Caki2 (cell line): ENCODE results near the gene PXDN. TPM values are rescaled to one million over a fixed set of nuclear protein-coding genes. Genes with fewer than 3 reads are reported as not detected.

Experiments used
- DNase-seq: peaks from one replicate; pipeline ENCODE4 v3.0.0-alpha.2; 2015; ENCODE audit warnings: low read depth
- in situ Hi-C: cut with HindIII; loops from 2 replicates; pipeline ENCODE4 v1.10.0; 2016; ENCODE audit warnings: low sequenced_read_pairs, low pct_unique_long_range_greater_than_20kb, mixed read lengths
- total RNA-seq: library from RNA; depleted of rRNA; stranded (reverse); fragments of >200 nt; shearing (Covaris generic); gene quantifications from 2 replicates; pipeline ENCODE4 v1.2.3, GENCODE V29; 2014; ENCODE audit warnings: low replicate concordance

Gene PXDN
- total RNA-seq, 1 experiment from 2014 or later = 131 TPM

DNA sequence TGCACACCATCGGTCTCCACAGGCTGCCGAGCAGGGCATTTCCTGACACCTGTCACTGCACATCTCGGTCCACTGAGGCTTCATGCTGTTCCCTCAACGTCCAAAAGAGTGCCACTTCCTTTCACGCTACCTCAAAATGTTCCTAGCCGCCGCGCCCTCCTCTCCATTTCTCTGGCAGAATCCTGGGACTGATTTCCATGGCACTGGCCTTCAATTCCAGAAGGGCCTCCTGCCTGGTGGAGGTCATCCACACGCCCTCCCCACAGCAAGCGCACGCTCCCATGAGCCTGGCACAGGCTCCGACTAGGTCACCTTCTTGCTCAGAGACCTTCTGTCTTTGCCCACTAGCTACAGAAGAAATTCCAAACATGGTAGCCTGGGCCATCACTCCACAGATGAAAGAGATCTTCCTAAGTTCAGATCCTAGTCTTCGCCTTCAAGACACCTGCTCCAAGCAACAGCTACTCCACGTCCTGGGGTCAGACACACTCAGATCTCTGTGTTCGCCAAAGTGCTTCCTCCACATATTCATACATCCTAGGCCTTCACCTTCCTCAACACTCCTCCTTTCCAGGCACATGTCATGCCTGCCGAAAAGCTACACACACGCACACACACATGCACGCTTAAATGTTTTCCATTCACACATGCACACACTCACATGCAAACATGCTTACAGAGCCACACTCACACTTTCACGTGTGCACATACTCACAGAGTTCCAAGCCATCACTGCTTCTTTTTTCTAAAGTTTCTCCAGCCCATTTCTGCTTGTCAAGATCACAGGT is 94.0 kb downstream of the PXDN start:
- no peak for DNase-seq
- in situ Hi-C loops = no loop called here

DNA sequence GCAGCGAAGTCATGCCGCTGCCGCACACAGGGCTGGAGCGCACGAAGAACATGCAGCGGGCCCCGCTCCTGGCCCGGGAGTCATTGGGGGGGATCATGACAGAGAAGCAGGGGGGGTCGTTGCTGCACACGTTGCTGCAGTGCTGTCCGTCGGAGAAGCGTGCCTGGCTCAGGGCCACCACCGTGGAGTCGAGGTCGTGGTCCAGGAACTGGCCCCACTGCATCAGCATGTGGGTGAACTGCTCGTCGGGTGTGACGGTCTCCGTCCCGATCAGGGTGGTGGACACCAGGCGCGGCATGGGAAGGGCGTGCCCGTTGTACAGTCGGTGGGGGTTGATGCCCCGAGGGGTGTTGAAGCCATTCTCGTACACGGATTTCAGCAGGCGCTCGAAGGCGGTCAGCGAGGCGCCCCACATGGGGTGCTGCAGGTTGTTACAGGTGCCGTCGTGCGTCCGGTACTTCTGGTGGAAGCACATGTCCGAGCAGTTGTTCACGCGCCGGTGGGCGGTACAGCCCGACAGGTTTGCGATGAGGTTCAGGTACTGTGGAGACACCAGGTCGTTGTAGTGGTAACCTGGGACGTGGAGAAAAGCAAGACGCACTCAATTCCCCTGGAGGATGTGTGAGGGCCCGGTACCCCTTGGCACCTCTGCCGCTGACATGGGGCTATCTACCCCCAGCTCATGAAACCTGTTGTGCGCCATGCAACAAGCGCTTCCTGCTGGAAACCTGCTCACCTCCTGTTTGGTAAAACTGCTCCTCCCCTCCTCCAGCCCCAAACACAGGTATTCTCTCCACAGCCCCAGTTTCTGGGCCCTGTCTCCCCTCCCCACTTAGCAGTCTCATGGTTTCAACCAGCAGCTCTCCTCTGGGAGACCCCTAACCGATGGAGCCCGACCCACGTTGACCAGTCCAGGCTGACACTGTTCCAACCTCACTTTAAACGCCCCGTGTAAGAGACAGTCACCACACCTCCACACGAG is 94.9 kb downstream of the PXDN start:
- in situ Hi-C loops = no loop called here
- DNase-seq = no peak

DNA sequence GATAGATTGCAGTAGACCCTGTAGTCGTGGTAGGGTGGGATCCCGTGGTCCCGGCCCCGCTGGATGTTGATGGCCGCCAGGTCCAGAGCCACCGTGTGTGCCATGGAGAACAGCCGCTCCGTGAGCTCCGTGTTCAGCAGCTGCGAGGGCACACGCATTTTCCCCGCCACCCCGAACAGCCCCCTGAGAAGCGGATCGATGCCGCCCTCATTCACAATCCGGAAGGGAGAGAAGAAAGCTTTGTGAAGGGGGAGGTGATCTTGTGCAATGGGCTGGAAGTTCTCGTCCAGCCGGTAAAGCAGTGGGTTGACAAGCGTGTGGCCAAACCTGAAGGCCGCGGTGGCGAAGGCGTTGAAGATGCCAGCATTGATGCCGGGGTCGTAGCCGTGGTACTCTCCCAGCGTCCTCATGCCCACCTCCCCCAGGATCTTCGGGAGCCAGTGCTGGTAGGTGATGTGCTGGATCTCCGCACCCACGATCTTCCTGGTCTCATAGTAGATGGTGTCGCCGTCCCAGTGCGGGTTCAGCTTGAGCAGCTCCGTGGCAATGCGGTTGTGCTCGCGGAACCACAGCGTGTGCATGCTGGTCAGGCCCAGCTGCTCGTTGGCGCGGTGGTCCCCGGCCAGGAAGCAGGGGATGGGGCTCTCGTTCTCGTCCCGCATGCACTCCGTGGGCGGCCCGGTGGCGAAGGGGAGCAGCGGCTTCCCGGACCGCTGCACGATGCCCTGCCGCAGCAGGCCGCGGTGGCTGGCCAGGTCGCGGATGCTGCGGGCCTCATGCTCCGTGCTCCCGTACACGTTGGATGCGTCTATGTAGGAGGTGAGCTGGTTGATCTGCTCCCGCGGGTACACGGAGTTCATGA is 95.8 kb downstream of the PXDN start:
- in situ Hi-C loops = no loop called here
- DNase-seq = no peak

DNA sequence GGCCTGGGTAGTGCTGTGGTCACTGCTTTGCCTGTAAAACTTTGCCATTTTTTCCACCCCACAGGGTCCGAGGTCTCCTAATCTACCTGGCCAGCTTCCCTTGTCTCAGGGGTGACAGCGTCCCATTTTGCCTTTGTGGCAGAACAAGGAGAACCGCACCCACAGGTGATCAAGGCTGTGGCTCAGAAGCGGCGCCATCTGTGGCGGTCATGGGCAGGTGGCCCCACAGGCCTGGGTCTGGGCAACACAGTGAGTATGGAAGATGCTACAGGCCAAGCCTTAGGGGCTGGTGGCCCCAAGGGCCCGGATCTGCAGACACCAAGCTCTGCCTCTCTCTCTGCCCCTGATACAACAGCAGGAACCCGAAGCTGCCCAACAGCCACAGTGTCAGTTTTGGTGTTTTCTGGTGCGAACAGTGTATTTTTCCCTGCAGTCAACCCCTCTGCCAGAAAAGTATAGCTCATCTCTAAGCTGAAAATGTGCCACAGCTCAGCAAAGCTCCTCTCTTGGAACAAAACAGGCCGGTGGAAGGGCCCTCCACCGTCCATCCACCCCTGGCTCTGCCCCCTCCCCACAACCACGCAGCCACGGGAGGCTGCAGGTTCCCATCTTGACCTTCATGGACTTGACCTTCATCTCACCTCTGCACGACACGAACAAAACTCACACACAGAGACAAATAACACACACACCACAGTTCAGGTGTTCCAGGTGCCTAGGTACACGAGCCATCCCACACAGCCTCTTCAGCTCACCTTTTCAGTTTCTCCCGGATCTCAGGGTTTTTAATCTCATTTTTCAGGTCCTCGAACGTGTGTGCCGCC is 96.7 kb downstream of the PXDN start:
- no peak for DNase-seq
- in situ Hi-C loops = no loop called here

DNA sequence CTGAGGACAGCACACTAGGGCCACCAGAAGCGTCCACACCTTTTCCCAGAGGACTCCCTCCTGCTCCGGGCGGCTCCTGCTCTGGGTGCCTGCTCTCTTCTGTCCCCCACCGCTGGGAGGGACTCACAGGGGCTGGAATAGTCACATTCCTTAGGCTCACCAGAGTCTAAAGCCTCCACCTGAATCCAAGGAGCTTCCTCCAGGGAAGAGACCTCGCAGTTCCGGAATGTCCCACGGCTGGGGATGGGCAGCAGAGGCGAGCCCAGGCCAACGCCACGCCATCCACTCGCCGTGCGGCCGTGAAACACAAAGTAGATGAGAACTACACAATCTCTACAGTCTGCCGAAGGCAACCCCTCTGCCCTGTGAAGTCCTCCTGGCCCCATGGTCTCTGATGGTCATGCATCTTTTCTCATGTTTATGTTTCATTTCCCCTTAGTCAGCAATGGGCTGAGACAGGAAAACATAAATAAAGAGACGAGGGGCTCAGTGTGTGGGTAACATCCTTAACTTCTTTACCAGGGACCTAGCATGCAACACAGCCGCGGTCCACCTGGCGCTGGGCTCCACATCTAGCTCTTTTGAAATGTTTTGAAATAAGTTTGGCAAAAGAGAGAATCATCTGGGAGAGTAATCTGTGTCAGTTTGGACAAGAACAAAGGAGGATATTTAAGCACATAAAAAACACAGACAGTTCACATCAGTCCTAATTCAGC is 98.4 kb downstream of the PXDN start:
- DNase-seq = no peak
- in situ Hi-C loops = no loop called here

DNA sequence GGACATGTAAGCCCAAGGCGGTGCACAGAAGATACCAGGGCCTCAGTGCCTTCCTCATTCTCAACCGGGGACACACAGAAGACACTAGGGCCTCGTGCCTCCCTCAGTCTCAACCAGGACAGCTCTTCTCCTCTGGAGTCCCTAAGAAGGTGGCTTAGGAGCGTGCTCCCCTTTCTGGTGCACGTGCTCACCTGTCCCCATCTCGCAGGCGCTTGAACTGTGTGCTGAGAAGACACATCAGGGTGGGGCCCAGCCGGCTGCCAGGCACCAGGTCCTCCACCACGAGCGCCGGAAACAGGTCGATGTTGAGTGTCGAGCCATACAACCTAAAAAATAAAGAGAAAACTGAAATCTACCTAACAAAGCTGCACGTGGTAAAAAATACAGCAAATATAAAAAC is 99.9 kb downstream of the PXDN start:
- no peak for DNase-seq
- in situ Hi-C loops = no loop called here

DNA sequence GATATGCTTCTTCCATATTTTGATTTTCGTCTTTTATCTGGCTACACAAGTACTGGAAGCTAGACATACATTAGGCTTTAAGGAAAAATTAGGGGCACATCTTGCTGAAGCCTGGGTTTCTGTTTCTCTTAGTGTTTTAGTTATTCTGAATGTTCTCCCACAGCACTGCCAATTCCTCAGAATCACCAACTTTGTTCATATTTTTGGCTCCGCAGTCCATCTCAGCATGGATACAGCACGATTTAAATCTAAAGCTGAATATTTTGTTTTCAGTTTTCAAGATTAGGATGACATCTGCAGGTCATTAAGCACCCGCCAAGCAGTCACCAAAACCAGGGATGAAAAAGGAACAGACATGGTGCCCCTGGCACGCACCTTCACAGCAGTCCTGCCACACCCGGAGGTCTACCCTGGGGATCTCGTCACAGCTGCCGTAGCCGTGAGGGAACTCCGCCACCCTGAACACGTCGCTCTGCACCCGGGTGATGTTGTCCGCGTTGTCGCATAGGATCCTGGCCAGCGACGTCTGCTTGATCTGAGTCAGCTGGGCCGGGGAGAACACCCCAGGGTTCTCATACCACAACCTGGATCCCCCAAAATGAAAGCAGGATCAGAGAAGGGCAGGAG is 101.2 kb downstream of the PXDN start:
- DNase-seq = no peak
- in situ Hi-C loops = no loop called here

DNA sequence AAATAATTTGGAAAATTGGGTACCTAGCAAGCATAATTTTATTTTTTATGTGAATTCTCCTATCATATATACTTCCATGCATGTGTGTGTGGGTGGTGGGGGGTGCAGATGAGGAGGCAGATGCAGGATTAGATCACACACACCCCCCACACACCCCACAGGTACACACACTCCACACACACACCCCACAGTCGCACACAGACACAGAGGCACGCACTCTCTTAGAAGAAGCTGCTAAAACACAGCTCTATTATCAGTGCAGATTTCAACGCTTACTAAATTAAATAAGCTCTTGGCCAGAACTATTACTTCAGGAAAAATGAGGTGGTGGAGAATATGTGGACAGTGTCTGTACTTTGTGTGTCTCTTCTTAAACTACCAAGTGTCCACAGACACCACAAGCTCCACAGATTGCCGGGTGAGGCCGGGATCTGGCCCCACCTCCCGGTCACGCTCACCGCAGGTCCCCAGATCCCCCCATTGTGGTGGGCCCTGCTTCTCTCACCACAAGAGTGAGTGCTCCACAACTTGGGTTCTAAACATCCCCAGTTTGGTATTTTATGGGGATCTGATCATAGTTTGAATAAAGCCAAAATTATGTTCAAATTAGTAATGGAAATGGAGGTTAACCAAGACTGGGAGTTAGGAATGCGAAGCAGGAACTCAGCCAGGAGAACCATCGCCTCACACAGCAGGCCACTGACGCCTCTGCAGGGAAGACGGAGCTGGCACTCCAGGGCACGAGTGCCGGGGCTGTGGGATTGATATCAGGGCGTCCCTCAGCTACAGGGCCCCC is 102.1 kb downstream of the PXDN start:
- DNase-seq = no peak
- in situ Hi-C loops = no loop called here

DNA sequence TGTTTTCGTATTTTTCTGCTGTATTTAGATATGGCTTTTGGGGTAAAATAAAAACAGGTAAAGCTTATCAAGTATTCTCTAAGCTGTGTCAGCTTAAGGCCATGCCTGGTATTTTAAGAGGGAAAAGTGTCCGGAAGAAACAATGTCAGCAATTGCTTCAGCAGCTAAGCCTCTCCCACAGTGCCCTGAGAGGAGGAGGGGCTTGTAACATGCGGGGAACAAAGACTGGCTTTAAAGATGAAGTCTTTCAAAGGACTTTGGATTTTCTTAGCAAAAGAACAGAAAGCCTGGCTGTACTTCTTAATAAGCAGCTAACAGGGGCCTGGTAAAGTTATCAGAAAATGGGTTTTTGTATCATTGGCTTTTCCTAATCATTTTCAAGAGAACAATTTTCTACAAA is 102.8 kb downstream of the PXDN start:
- no peak for DNase-seq
- in situ Hi-C loops = no loop called here

DNA sequence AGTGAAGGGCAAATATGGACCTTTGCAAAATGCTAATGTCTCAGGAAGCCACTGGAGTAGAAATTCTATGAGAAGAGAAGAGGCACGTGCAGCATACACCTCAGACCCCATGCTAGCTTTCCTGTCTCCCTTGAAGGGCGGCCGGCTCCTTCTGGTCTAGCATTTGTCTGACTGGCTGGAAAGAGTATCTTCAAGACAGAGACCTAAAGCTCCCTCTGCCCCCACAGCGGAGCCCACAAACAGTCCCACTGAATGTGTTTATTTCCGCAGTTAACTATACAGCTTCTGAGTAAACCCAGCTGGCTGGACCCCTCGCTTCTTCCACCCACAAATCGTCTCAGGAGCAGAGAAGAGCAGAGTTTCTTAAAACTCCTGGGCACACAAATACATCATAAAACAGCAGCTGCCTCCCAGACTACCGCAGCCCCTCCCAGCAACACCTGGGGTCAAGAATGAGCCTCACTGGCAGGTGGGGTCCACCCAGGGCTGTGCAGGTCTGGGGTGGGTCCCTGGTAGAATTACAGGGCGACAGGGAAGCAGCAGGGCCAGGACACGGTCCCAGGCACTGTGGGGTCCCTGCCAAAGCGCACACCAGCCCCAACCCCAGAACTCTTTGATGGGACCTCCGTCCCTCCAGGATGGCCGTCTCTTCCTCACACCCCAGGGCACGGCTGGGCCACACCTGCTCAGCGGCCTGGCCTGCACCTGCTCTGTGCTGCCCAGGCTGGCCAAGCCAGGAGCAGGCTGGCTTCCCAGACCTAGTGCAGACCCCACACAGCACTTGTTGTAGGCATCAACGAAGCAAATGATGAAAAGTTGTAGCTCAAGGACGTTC is 103.8 kb downstream of the PXDN start:
- no peak for DNase-seq
- in situ Hi-C loops = no loop called here

DNA sequence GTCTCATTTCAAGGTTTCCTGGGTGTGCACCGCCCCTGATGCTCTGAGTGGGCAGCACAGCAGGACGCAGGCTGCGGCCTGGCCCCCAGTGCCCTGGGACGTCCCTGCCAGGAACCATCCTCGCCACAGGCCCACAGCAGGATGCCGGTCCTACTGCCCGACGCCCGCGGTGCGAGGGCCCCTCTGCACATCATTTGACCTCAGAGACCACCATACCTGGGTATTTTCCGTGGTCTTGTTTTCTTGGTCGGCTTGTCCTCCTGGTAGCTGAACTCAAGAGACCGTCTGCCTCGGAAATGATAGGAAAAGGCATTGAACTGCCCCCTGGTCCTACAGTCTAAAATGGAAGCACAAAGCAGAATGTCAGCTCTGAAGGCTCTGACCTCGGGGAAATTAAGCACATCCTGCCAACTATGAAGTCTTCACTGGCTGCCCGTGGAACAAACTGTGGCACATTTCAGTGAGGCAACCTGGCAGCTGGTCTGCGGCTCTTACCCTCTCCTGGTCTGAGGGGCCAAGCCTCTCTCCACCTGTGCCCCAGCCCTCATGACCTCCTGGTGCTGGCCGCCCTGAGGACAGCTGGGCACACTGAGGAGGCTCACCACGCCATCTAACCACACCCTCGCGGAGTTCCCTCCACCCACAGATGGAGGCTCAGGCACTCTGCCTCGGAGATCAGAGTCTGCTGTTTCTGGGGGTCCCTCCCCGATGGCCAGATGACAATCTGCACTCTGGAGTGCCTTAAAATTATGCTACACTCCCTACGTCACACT is 105.0 kb downstream of the PXDN start:
- DNase-seq = no peak
- in situ Hi-C loops = no loop called here

DNA sequence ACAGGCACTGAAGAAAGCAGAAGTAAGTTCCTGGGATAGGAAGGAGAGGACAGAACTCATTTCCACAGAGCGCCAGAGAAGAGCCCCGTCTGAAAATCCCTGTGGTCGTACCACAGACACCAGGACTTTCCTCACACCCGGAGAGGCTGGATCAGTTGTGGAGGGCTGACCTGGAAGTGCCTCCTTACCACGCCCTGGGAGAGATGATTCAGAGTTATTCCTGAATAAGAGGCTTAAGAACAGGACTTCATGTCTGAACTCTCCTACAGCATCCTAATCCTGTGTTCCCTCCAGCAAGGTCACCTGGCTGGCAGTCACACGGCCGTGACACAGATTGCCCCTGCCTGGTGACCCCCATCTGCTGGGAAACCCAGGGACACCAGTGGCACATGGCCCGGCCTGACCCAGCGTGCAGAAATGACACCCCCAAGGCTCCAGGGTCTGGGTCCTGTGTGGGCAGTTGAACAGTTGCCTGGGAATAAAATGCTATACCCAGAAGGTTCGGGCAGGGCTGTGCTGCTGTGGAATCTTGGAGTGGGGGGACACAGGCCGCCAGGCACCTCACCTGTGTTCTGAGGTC is 105.9 kb downstream of the PXDN start:
- no peak for DNase-seq
- in situ Hi-C loops = no loop called here

DNA sequence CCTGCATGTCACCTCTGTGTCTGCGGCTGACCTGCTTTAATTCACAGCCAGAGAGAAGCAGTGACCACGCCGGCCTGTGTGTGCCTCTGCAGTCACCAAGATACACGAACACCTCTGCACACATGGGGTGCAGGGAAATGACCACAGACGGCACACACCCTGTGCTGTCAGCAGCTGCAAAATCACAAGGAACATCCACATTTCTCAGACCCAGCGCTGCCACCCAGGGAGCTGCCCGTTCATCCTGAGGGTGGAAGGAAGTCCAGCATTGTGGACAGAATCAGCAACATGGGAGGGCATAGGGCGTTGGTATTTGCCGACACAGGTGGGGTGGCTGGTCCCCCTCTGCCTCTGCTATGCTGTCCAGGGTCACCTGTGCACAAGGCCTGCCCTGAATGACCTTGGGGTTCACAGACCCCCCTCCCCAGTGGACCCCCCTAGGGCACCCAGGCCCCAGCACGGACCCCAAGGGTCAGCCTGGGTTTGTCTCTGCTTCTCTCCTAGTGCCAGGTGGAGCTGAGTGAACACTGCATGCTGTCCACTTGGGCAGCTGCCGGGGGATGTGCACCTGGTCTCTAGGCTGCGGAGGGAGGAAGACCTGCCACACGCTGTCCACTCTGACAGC is 107.4 kb downstream of the PXDN start:
- in situ Hi-C loops = no loop called here
- DNase-seq = no peak

DNA sequence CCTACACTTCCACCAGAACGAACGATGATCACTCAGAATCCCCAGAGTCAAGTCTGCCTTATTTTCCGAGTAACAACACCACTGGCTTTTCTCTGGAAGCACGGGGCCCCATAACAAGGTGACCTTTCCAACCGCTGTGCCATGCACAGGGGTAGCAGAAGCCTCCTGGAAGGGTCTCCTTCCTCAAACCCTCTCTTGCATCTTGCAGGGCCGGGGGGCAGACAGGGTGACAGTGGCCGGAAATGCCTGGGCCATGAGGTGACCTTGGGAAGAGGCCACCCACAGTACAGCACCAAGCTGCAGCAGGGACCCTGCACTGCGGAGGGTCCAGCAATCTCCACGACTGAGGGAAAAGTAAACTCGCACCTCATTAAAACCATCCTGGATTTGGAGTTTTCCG is 108.5 kb downstream of the PXDN start:
- DNase-seq = no peak
- in situ Hi-C loops = no loop called here
